K562 (cell line): ENCODE measurements around the gene PTK6. TPM values are rescaled to one million over a fixed set of nuclear protein-coding genes. Genes with fewer than 3 reads are reported as not detected.

Experiments used
- BRD9 ChIP-seq: fragments of 450-650 bp; IDR thresholded peaks from 2 replicates; pipeline ENCODE4 v1.6.1; 2018; ENCODE audit warnings: low read depth; ENCODE audit not compliant: partially characterized antibody
- CBX5 ChIP-seq: IDR thresholded peaks from 2 replicates; pipeline ENCODE4 v1.6.1; 2014; ENCODE audit warnings: low read depth, borderline replicate concordance
- HMG20A ChIP-seq: fragments of 450-650 bp; formaldehyde crosslinking; conservative IDR thresholded peaks from 2 replicates; pipeline ENCODE4 v1.4.0; 2020; ENCODE audit warnings: mild to moderate bottlenecking, mixed read lengths
- MBD2 ChIP-seq: sonication (generic); IDR thresholded peaks from 2 replicates; pipeline ENCODE4 v1.6.1; 2016; ENCODE audit warnings: low read depth, borderline replicate concordance
- MEF2A ChIP-seq: IDR thresholded peaks from 2 replicates; pipeline ENCODE4 v1.6.1; 2011; ENCODE audit warnings: low read depth, mild to moderate bottlenecking, low read length, moderate library complexity; ENCODE audit not compliant: control insufficient read depth
- MYC ChIP-seq, 2 experiments: fragments of 250-450 bp in 1 of 2; sonication (Bioruptor Pico) in 1 of 2; IDR thresholded peaks; 2 replicates each; pipeline versions ENCODE4 v1.5.1 to v1.6.1; 2012 to 2021; ENCODE audit warnings: low read depth in 2 of 2, borderline replicate concordance in 1 of 2, improper control_type of control experiment in 1 of 2, low read length in 1 of 2, mild to moderate bottlenecking in 1 of 2, moderate library complexity in 1 of 2
- RNF2 ChIP-seq: sonication (generic); IDR thresholded peaks from 2 replicates; pipeline ENCODE4 v1.6.1; 2016
- SRSF9 ChIP-seq: fragments of 200-400 bp; formaldehyde crosslinking; IDR thresholded peaks from 2 replicates; pipeline ENCODE4 v1.6.1; 2017; ENCODE audit warnings: low read depth, low read length, borderline replicate concordance
- ZBTB1 ChIP-seq: sonication (generic); formaldehyde crosslinking; IDR thresholded peaks from 2 replicates; pipeline ENCODE4 v1.8.1; 2023; ENCODE audit warnings: missing genetic modification reagents, low read depth, mild to moderate bottlenecking, borderline replicate concordance
- polyA plus RNA-seq, 8 experiments: library from polyadenylated mRNA; depleted of rRNA in 4 of 8; stranded (reverse) in 5 of 8; unstranded in 3 of 8; fragments of >200 nt; fragmentation: Nextera tagmentation in 2 of 8; fragmentation: Illumina TruSeq in 1 of 8; extraction: Ambion mirVana in 2 of 8; extraction: Trizol in 1 of 8; gene quantifications; 2 replicates each; pipeline versions ENCODE4 v1.2.1 to v1.2.3, GENCODE V29; 2011 to 2014; ENCODE audit warnings: inconsistent platforms in 1 of 8, missing spikeins in 1 of 8
- total RNA-seq, 7 experiments: library from RNA; depleted of rRNA in 6 of 7; stranded (reverse); fragments of >200 nt in 6 of 7; fragmentation: Illumina TruSeq in 2 of 7; extraction: Trizol in 2 of 7; gene quantifications; 2 replicates each; pipeline versions ENCODE4 v1.2.1 to v1.2.3, GENCODE V29; 2011 to 2021; ENCODE audit warnings: low replicate concordance in 1 of 7
- TF ChIP-seq, protein P1 (sequence below): fragments of 250-450 bp; sonication (Bioruptor Pico); IDR thresholded peaks from 2 replicates; pipeline ENCODE4 v1.6.1; 2021; ENCODE audit warnings: mild to moderate bottlenecking
- TF ChIP-seq, protein P2 (sequence below): fragments of 450-650 bp; formaldehyde crosslinking; IDR thresholded peaks from 2 replicates; pipeline ENCODE4 v1.4.0; 2020; ENCODE audit warnings: mild to moderate bottlenecking

Gene PTK6
- total and polyA plus RNA-seq, 9 of the 15 experiments (the other 6 are each of a cell fraction or from before 2014, with no cell fraction given) = 0.07 TPM; not detected in 8

DNA sequence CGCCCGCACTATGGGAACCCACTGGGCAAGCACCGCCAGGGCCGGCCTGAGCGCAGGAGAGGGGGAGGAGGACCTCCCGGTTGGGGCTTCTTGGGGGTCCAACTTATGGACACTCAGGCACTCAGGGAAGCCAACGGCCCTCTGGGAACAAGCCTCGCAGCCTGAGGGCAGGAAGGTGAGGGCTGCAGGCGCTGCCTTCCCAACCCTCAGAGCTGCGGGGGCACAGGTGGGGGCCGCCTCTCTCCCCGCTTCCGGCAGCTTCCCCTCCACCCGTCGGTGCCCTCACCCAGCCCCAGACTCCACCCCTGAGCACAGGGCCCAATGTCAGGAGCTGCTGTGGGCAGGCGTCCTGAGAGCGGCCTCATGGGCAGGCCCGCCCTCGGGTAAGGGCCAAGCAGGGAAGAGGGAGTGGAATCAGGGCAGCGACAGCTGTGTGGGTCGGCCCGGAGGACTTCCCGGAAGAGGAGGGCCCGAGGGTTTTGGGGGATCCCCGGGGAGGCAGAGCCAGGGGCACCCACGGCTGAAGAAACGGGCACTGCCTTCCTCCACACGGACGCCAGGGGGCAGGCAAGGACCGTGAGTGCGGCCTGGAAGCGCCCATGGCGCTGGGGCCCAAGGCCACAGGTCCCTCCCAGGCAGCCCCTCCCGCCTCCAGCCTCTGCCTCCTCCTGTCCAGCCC lies 488 bp upstream of the PTK6 start (continued):
- TF ChIP-seq SRSF9 = no peak
- no peak for TF ChIP-seq MEF2A
- TF ChIP-seq MYC (IDR thresholded peaks at IDR 0.05; ENCODE audit: low read depth, low read length) = peak; percentile 23; the same call in 1 of the 2 replicates
- no peak for TF ChIP-seq MYC (CRISPR knock-in tag; IDR thresholded peaks at IDR 0.05; ENCODE audit: borderline replicate concordance, low read depth)
- no peak for TF ChIP-seq BRD9
- TF ChIP-seq RNF2 = no peak
- TF ChIP-seq CBX5 = peak; percentile 33; the same call in 1 of the 2 replicates
- TF ChIP-seq, protein P1, sequence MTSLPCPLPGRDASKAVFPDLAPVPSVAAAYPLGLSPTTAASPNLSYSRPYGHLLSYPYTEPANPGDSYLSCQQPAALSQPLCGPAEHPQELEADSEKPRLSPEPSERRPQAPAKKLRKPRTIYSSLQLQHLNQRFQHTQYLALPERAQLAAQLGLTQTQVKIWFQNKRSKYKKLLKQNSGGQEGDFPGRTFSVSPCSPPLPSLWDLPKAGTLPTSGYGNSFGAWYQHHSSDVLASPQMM (CRISPR knock-in tag) = no peak
- TF ChIP-seq ZBTB1 (CRISPR knock-in tag) = no peak
- TF ChIP-seq, protein P2, sequence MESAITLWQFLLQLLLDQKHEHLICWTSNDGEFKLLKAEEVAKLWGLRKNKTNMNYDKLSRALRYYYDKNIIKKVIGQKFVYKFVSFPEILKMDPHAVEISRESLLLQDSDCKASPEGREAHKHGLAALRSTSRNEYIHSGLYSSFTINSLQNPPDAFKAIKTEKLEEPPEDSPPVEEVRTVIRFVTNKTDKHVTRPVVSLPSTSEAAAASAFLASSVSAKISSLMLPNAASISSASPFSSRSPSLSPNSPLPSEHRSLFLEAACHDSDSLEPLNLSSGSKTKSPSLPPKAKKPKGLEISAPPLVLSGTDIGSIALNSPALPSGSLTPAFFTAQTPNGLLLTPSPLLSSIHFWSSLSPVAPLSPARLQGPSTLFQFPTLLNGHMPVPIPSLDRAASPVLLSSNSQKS (CRISPR knock-in tag) = no peak
- no peak for TF ChIP-seq HMG20A (CRISPR knock-in tag)
- no peak for TF ChIP-seq MBD2
